Endothelial cell of umbilical vein (primary cell): ENCODE results near the gene NEU4. TPM values are rescaled to one million over a fixed set of nuclear protein-coding genes. Genes with fewer than 3 reads are reported as not detected.

Experiments
- BruUV-seq: library from RNA; stranded (reverse); fragments of 400-500 nt; replicated peaks from 2 replicates; lab custom pipeline; 2021; lab: Mats Ljungman, UMichigan
- CTCF ChIA-PET: fragments of 300-600, 350-600 bp; sonication (Branson Sonifier 250); formaldehyde crosslinking; loops from one replicate; lab custom pipeline; 2021; ENCODE audit warnings: antibody characterized with exemption, inconsistent platforms; lab: Charles Lee
- POLR2A ChIA-PET: fragments of 300-600, 350-600 bp; sonication (Branson Sonifier 250); formaldehyde crosslinking; loops from one replicate; lab custom pipeline; 2021; ENCODE audit warnings: antibody characterized with exemption, inconsistent platforms; lab: Charles Lee
- DNase-seq: peaks from one replicate; pipeline ENCODE4 v3.0.0-alpha.2; 2011; ENCODE audit warnings: low read depth, low spot score
- FAIRE-seq: peaks from 2 replicates; lab custom pipeline; 2011; peaks lifted over from hg19 to GRCh38; lab: Jason Lieb, UNC
- H2AFZ ChIP-seq: 2 replicates; pipeline ENCODE4 v1.6.0; 2012; ENCODE audit warnings: low read depth, low read length, control low read depth, inconsistent platforms
- H3K27ac ChIP-seq: 2 replicates; pipeline ENCODE4 v1.5.1; 2011; ENCODE audit warnings: low read depth, mild to moderate bottlenecking, control low read depth, low read length, moderate library complexity; ENCODE audit not compliant: insufficient read depth
- H3K27me3 ChIP-seq, 2 experiments: 2 replicates each; pipeline versions ENCODE4 v1.6.0 to v1.6.1; 2011; ENCODE audit warnings: low read length in 2 of 2, mixed read lengths in 1 of 2; ENCODE audit not compliant: control insufficient read depth in 2 of 2, insufficient read depth in 2 of 2
- H3K36me3 ChIP-seq, 2 experiments: 2 replicates in 1 of 2; 3 replicates in 1 of 2; pipeline ENCODE4 v1.5.1; 2011; ENCODE audit warnings: low read length in 2 of 2, mild to moderate bottlenecking in 1 of 2, moderate library complexity in 1 of 2; ENCODE audit not compliant: control insufficient read depth in 2 of 2, insufficient read depth in 2 of 2; ENCODE audit errors: extremely low read depth in 1 of 2
- H3K4me1 ChIP-seq: 3 replicates; pipeline ENCODE4 v1.5.1; 2011; ENCODE audit warnings: mild to moderate bottlenecking, low read length; ENCODE audit not compliant: control insufficient read depth, insufficient read depth; ENCODE audit errors: extremely low read depth
- H3K4me2 ChIP-seq: 2 replicates; pipeline ENCODE4 v1.6.1; 2011; ENCODE audit warnings: low read length, control low read depth, mixed read lengths; ENCODE audit not compliant: insufficient read depth
- H3K4me3 ChIP-seq, 3 experiments: fragments of 200-600 bp in 1 of 3; sonication (generic), shearing (Covaris generic) in 1 of 3; replicated peaks in 1 of 3; 2 replicates each; pipeline ENCODE4 v1.5.1; 2011 to 2016; ENCODE audit warnings: control low read depth in 3 of 3, low read length in 3 of 3, mild to moderate bottlenecking in 2 of 3, inconsistent platforms in 1 of 3, low read depth in 1 of 3, moderate library complexity in 1 of 3; ENCODE audit not compliant: insufficient read depth in 1 of 3
- H3K79me2 ChIP-seq: 2 replicates; pipeline ENCODE4 v1.6.0; 2012; ENCODE audit warnings: low read length, inconsistent platforms; ENCODE audit not compliant: control insufficient read depth, insufficient read depth
- H3K9ac ChIP-seq: replicated peaks from 2 replicates; pipeline ENCODE3; 2011; ENCODE audit warnings: low read length, control low read depth; ENCODE audit not compliant: insufficient read depth; ENCODE audit errors: extremely low read depth
- H3K9me1 ChIP-seq: replicated peaks from 3 replicates; pipeline ENCODE4 v1.6.0; 2011; ENCODE audit warnings: mild to moderate bottlenecking, low read length; ENCODE audit not compliant: control insufficient read depth, insufficient read depth; ENCODE audit errors: extremely low read depth
- H3K9me3 ChIP-seq: replicated peaks from 2 replicates; pipeline ENCODE4 v1.5.1; 2012; ENCODE audit warnings: low read length, inconsistent platforms; ENCODE audit not compliant: control insufficient read depth, insufficient read depth
- H4K20me1 ChIP-seq: replicated peaks from 2 replicates; pipeline ENCODE3; 2011; ENCODE audit warnings: mild to moderate bottlenecking, low read length; ENCODE audit not compliant: control insufficient read depth, insufficient read depth; ENCODE audit errors: extremely low read depth
- EZH2 ChIP-seq: IDR thresholded peaks from 2 replicates; pipeline ENCODE4 v1.6.1; 2012; ENCODE audit warnings: borderline replicate concordance, low read depth, mild to moderate bottlenecking, moderate library complexity, low read length, inconsistent platforms; ENCODE audit not compliant: severe bottlenecking
- FOS ChIP-seq: IDR thresholded peaks from 2 replicates; pipeline ENCODE4 v1.6.1; 2011; ENCODE audit warnings: mild to moderate bottlenecking, low read length, moderate library complexity, borderline replicate concordance; ENCODE audit not compliant: insufficient read depth
- JUN ChIP-seq: IDR thresholded peaks from 2 replicates; pipeline ENCODE4 v1.6.1; 2011; ENCODE audit warnings: borderline replicate concordance, low read depth; ENCODE audit not compliant: insufficient read length, insufficient read depth
- MYC ChIP-seq: IDR thresholded peaks from one replicate; pipeline ENCODE4 v1.6.1; 2011; ENCODE audit warnings: mild to moderate bottlenecking, low read depth, low read length
- POLR2A ChIP-seq: IDR thresholded peaks from 2 replicates; pipeline ENCODE4 v1.6.1; 2012; ENCODE audit warnings: low read depth, mild to moderate bottlenecking, control low read depth, low read length
- POLR2AphosphoS5 ChIP-seq: IDR thresholded peaks from 2 replicates; pipeline ENCODE4 v1.6.1; 2012; ENCODE audit warnings: low read depth, mild to moderate bottlenecking, control low read depth, low read length, moderate library complexity; ENCODE audit not compliant: insufficient read depth
- dilution Hi-C: fragments of 300-500 bp; cut with MboI; formaldehyde crosslinking; loops from one replicate; pipeline ENCODE4 v1.15.0; 2019; ENCODE audit warnings: low sequenced_read_pairs; ENCODE audit not compliant: extremely low pct_ligation_motif_present
- intact Hi-C: fragments of 100-400 bp; cut with micrococcal nuclease; formaldehyde crosslinking; loops from one replicate; pipeline ENCODE4 v1.10.0; 2022
- polyA plus RNA-seq, 4 experiments: library from polyadenylated mRNA; depleted of rRNA in 3 of 4; stranded (reverse) in 3 of 4; unstranded in 1 of 4; fragments of >200 nt; gene quantifications; 2 replicates each; pipeline versions ENCODE4 v1.2.1 to v1.2.3, GENCODE V29; 2011 to 2012; ENCODE audit warnings: missing spikeins in 1 of 4
- total RNA-seq: library from RNA; stranded (reverse); gene quantifications from 2 replicates; pipeline ENCODE4 v1.2.3, GENCODE V29; 2021

The NEU4 gene
- total and polyA plus RNA-seq, 2 donors (not counting 3 experiments of a cell fraction or from before 2014, with no cell fraction given), result not detected

DNA sequence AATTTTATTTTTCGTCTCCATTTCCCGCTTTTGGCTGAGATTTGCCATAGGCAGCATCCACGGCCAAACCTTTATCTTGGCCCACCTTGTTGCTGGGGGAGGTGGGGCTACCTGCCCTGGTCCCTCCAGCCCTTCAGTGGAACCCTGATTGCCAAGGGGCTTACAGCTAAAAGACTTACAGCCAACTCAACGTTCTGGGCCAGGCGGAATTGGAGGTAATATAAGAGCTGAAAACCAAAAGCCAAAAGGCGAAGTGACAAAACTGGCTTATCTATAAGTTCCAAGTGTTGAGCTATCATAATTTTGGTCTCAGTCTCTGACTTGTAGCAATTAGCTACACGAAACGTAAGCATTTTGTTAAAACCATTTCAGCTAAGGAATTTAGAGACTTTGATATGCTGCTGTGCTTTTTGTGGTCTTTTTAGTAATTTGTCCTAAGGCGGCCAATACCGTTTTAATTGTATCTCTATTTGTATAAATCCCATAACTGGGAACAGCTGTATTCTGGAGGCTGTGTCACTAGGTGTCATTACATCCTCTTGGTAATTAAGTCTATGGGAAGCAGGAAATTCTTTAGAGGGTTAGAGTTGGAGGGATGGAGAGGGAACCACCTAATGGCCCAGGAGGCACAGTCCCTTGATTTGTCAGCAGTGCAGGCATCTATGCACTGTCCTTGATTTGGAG lies 25.7 kb downstream of the NEU4 start:
- dilution Hi-C loops, result no loop called here
- CTCF ChIA-PET, result no interaction called here

GRCh38 chr2:241835611-241836010 lies 26.6 kb downstream of the NEU4 start:
- H3K9ac ChIP-seq, result no peak overlapping the region
- peaks cover 18 to 33% of the 10 kb centered on the region in 2 experiments for H3K27me3 ChIP-seq
- H3K4me1 ChIP-seq, result no peaks in the 10 kb centered on the region
- dilution Hi-C loops (no loop called here), intact Hi-C loops (no loop called here)
- H4K20me1 ChIP-seq, result no peaks in the 10 kb centered on the region
- no peaks in the 10 kb centered on the region for H3K79me2 ChIP-seq
- no peak overlapping the region for H3K27ac ChIP-seq
- H3K9me3 ChIP-seq, result no peaks in the 10 kb centered on the region
- no peak overlapping the region for H3K4me2 ChIP-seq
- POLR2A ChIA-PET, result interaction anchor here (0.6 to 0.7 kb wide), 2 partner anchors 18 to 62 kb away, joined by 3 read pairs; no protein-coding TSS in a partner anchor
- no TSS peak for BruUV-seq
- H3K4me3 ChIP-seq, result no peak overlapping the region
- no peaks in the 10 kb centered on the region for H3K36me3 ChIP-seq
- H2AFZ ChIP-seq, result no peak overlapping the region
- DNase-seq, result no peak
- no peak for FAIRE-seq
- no peaks in the 10 kb centered on the region for H3K9me1 ChIP-seq
- CTCF ChIA-PET, result no interaction called here
- TF ChIP-seq JUN (no peak), FOS (no peak), EZH2 (no peak), MYC (no peak), POLR2AphosphoS5 (no peak), POLR2A (no peak)

More for the DNA sequence above, 25.7 kb downstream of the NEU4 start:
- intact Hi-C loops, result no loop called here
- Histone ChIP-seq H3K27ac (no peak overlapping the region), H3K9me1 (no peaks in the 10 kb centered on the region), H2AFZ (no peak overlapping the region), H3K27me3 (peaks cover 18 to 33% of the 10 kb centered on the region in 2 experiments), H3K9me3 (no peaks in the 10 kb centered on the region), H3K4me2 (no peak overlapping the region), H3K79me2 (no peaks in the 10 kb centered on the region), H3K4me3 (no peak overlapping the region), H4K20me1 (no peaks in the 10 kb centered on the region), H3K4me1 (no peaks in the 10 kb centered on the region), H3K9ac (no peak overlapping the region), H3K36me3 (no peaks in the 10 kb centered on the region)
- BruUV-seq, result no TSS peak
- TF ChIP-seq FOS (no peak), JUN (no peak)
- DNase-seq, result no peak
- FAIRE-seq, result no peak
- POLR2A ChIA-PET, result no interaction called here
